Measurements from ENCODE around the gene TMED1.
"Not testable (repeated sequence)": the region's sequence is repeated elsewhere in the genome, so short reads cannot be mapped to it uniquely, and the experiment has no call there.

Gene TMED1

DNA sequence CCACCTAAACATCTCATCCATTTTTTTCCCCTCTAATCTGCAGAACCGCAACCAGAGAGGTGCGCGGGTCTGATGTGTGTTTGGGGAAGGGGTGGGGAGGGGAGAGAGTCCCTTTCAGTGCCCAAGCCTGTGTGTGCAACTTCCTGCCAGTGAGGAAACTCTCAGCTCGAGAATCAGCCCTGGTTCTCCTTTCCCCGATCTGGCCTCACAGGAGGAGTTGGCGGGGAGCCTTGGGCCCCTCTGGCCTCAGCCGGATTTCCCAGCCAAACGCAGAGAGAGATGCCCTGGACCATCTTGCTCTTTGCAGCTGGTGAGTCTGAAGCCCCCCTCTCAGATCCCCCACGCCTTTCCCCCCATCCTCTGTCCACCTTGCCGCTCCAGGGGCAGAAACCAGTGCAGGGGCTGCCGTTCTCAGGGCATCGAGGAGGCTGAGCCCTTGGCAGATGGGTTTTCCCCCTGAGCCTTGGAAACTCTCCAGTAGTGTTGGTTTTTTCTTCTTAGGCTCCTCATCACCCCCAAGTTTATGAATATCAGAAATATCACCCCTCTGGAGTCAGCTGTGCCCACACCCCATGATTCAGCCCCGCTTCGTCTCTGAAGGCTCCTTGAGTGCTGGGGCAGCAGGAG, 12.3 kb upstream of the TMED1 start, which contains the start of gene C19orf38:
Gene C19orf38, plus strand, starts transcription at position 186 of the 627 bp plus-strand sequence. Its CDS starts 94 bp downstream, at position 280.
- TF ChIP-seq, protein P1, sequence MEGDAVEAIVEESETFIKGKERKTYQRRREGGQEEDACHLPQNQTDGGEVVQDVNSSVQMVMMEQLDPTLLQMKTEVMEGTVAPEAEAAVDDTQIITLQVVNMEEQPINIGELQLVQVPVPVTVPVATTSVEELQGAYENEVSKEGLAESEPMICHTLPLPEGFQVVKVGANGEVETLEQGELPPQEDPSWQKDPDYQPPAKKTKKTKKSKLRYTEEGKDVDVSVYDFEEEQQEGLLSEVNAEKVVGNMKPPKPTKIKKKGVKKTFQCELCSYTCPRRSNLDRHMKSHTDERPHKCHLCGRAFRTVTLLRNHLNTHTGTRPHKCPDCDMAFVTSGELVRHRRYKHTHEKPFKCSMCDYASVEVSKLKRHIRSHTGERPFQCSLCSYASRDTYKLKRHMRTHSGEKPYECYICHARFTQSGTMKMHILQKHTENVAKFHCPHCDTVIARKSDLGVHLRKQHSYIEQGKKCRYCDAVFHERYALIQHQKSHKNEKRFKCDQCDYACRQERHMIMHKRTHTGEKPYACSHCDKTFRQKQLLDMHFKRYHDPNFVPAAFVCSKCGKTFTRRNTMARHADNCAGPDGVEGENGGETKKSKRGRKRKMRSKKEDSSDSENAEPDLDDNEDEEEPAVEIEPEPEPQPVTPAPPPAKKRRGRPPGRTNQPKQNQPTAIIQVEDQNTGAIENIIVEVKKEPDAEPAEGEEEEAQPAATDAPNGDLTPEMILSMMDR (IDR thresholded peaks at IDR 0.05; ENCODE audit: low read depth, low read length), result no peak
- H3K4me3 ChIP-seq (ENCODE audit: low read depth, low read length), result no peak within 1 kb of the TSS

DNA sequence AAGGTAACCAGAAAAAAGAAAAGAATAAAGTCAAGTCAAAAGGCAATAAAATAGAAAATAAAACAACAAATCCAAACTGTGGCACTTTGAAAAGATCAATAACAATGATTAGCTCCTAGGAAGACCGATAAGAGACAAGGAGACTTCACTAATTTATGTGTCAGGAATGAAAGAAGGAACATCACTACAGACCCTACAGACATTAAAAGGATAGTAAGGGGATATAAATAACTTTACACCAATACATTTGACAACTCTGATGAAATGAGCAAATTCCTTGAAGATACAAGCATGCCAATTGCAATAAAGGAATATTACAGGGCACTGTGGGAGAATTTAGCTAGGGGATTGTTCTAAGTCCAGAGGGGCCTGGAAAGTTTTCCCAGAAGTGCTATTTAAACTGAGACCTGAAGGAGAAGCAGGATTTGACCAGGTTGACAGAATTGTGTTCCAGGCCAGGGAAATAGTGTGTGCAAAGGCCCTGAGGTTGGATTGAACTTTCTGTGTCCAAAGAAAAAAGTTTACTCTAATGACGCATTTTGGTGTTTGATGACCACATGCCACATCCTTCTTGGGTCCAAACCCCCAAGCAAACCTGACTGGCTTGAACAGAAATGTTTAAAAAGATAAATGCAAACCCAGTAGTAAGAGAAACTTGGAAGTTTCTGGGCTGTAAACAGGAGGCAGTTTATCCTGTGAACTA, 10.6 kb upstream of the TMED1 start:
- TF ChIP-seq, protein P1 (IDR thresholded peaks at IDR 0.05; ENCODE audit: low read depth, low read length), result no peak
- no peak overlapping the region for H3K4me3 ChIP-seq (ENCODE audit: low read depth, low read length)

DNA sequence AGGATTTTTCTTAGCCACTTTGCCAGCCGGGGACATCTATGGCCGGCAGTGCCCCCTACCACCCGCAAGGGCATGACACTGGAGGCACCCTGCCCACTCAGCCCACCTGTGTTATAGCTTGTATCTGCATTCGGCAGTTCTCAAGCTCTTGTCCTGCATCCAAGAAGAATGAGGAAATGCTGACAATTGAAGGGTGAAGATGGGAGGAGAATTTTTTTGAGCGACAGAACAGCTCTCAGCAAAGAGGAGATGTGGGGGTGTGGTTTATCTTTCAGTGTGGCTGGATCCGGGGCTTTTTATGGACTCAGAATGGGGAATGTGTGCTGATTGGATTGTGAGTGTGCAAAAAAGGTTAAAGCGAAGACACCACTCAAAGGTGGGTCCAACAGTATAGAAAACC, 6.8 kb upstream of the TMED1 start:
- H3K4me3 ChIP-seq (ENCODE audit: low read depth, low read length), result no peak overlapping the region
- TF ChIP-seq, protein P1 (IDR thresholded peaks at IDR 0.05; ENCODE audit: low read depth, low read length), result no peak

DNA sequence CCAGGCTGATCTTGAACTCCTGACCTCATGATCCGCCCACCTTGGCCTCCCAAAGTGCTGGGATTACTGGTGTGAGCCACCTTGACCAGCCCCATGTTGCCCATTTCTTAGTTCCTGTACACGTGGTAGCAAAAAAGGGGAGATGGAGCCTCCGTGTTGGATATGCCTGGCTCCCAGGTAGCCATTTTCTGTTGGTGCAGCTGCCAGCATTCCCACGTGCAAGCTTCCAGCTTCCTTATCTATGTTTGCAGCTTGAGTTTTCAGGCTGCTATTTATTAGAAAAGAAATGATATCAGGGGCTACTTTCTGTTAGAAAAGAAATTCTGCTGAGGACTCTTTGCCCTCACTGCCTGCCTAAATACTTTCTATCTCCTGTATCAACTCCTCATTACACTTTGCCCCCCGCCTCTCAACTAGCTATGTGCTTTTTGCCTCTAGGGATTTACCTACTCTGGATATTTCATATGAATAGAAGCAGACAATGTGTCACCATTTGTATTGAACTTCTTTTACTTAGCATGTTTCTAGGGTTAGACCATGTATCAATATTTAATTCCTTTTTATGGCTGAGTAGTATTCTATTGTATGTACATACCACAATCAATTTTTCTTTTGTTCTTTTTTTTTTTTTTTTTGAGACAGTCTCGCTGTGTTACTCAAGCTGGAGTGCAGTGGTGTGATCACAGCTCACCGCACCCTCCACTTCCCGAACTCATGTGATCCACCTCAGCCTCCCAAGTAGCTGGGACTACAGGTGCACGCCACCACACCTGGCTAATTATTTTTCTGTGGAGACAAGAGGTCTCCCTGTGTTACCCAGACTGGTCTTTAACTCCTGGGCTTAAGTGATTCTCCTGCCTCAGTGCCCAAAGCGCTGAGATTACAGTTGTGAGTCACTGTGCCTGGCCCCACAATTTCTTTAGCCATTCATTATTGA, 3.4 kb upstream of the TMED1 start:
- H3K4me3 ChIP-seq (ENCODE audit: low read depth, low read length), result no peak overlapping the region
- TF ChIP-seq, protein P1 (IDR thresholded peaks at IDR 0.05; ENCODE audit: low read depth, low read length), result no peak

DNA sequence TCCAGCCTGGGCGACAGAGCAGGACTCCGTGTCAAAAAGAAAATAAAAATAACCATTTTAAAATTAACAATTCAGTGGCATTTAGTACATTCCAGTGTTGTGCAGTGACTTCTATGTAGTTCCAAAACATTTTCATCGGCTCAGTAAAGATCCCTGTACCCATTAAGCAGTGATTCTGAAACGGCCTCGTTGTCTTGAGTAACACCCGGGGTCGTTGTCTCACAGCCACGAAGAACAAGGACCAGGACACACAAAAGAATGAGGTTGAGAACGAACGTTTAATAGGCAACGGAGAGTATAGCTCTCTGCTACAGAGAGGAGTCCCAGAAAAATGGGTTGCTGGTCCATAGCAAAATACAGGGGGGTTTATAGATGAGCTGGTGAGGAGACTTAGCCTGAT, 2.4 kb upstream of the TMED1 start:
- no peak overlapping the region for H3K4me3 ChIP-seq (ENCODE audit: low read depth, low read length)
- TF ChIP-seq, protein P1 (IDR thresholded peaks at IDR 0.05; ENCODE audit: low read depth, low read length), result no peak

DNA sequence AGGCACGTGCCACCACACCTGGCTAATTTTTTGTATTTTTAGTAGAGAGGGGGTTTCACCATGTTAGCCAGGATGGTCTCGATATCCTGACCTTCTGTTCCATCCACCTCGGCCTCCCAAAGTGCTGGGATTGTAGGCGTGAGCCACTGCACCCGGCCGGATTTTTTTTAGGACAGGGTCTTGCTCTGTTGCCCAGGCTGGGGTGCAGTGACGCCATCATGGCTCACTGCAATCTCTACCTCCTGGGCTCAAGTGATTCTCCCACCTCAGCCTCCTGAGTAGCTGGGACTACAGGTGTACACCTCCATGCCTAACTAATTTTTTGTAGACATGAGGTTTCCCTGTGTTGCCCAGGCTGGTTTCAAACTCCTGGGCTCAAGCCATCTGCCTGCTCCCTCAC, 1.6 kb upstream of the TMED1 start:
- H3K4me3 ChIP-seq (ENCODE audit: low read depth, low read length), result not testable (repeated sequence)

DNA sequence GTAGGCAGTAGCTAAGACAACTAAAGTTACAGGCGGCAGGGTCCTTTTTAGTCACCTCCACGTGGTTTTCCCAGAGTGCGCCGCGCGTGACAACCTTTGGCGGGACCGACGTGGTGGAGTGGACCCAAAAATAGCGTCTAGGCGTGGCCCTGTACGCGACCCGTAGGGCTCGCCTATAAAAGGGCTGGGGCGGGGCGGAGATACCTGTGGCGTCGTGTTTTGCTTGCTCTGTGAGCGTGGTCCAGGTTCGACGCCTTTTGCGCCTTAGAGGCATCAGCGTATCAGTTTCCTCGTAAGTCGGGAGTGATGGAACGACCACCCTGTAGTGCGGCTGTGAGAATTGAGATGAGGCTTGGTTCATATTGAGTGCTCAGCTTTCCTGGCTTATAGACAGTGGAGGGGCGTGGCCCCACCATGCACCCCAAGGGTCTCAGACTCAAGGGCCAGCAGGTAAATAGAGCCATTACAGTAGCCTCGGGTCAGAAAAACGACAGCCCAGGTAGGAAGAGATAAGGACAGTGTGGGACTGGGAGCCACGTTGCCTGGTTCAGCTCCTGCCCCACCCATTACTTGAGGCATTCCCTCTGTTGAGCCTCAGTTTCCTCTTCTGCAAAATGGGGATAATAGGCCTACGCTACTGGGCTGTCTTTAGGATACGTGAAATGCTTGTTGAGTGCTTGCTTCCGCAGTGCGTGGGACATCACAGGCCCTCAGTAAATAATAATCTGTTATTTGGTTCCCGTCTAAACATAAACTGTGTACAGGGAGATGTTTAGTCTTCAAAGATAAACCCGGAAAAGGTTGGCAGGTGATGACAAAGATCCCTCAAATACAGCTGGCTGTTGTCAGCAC, 693 bp upstream of the TMED1 start:
- TF ChIP-seq, protein P1 (IDR thresholded peaks at IDR 0.05; ENCODE audit: low read depth, low read length), result no peak
- peak overlapping the region; percentile 68 for H3K4me3 ChIP-seq (ENCODE audit: low read depth, low read length)
